K562 (cell line): ENCODE measurements around the gene EDDM13. TPM values are rescaled to one million over a fixed set of nuclear protein-coding genes. Genes with fewer than 3 reads are reported as not detected.

Experiments
- ARID1B ChIP-seq: fragments of 450-650 bp; IDR thresholded peaks from 2 replicates; pipeline ENCODE4 v1.6.1; 2016; ENCODE audit warnings: antibody characterized with exemption, mild to moderate bottlenecking, inconsistent platforms
- ATF3 ChIP-seq, 2 experiments: fragments of 450-650 bp in 1 of 2; sonication (generic) in 1 of 2; formaldehyde crosslinking in 1 of 2; IDR thresholded peaks in 1 of 2; conservative IDR thresholded peaks in 1 of 2; 2 replicates each; pipeline versions ENCODE4 v1.6.1 to v1.8.1; 2016 to 2023; ENCODE audit warnings: mild to moderate bottlenecking in 2 of 2, moderate library complexity in 2 of 2, inconsistent platforms in 1 of 2, missing genetic modification reagents in 1 of 2
- CBFA2T2 ChIP-seq: fragments of 450-650 bp; conservative IDR thresholded peaks from 2 replicates; pipeline ENCODE4 v1.6.1; 2017; ENCODE audit warnings: mild to moderate bottlenecking
- LCOR ChIP-seq: sonication (generic); formaldehyde crosslinking; IDR thresholded peaks from 2 replicates; pipeline ENCODE4 v1.8.0; 2022; ENCODE audit warnings: mild to moderate bottlenecking, missing genetic modification reagents
- MBD2 ChIP-seq: sonication (generic); IDR thresholded peaks from 2 replicates; pipeline ENCODE4 v1.6.1; 2016; ENCODE audit warnings: low read depth, borderline replicate concordance
- TCF3 ChIP-seq: sonication (generic); formaldehyde crosslinking; IDR thresholded peaks from 2 replicates; pipeline ENCODE4 v1.4.0; 2020; ENCODE audit warnings: mild to moderate bottlenecking, missing genetic modification reagents
- TEAD4 ChIP-seq, 2 experiments: sonication (generic) in 1 of 2; formaldehyde crosslinking in 1 of 2; IDR thresholded peaks; 2 replicates each; pipeline versions ENCODE4 v1.6.1 to v1.8.0; 2012 to 2022; ENCODE audit warnings: borderline replicate concordance in 1 of 2, inconsistent platforms in 1 of 2, low read length in 1 of 2, mild to moderate bottlenecking in 1 of 2, missing genetic modification reagents in 1 of 2
- TFAP4 ChIP-seq: sonication (generic); formaldehyde crosslinking; IDR thresholded peaks from 2 replicates; pipeline ENCODE4 v1.8.0; 2022; ENCODE audit warnings: missing genetic modification reagents, mild to moderate bottlenecking, moderate library complexity, borderline replicate concordance
- polyA plus RNA-seq, 8 experiments: library from polyadenylated mRNA; depleted of rRNA in 4 of 8; stranded (reverse) in 5 of 8; unstranded in 3 of 8; fragments of >200 nt; fragmentation: Nextera tagmentation in 2 of 8; fragmentation: Illumina TruSeq in 1 of 8; extraction: Ambion mirVana in 2 of 8; extraction: Trizol in 1 of 8; gene quantifications; 2 replicates each; pipeline versions ENCODE4 v1.2.1 to v1.2.3, GENCODE V29; 2011 to 2014; ENCODE audit warnings: inconsistent platforms in 1 of 8, missing spikeins in 1 of 8
- total RNA-seq, 7 experiments: library from RNA; depleted of rRNA in 6 of 7; stranded (reverse); fragments of >200 nt in 6 of 7; fragmentation: Illumina TruSeq in 2 of 7; extraction: Trizol in 2 of 7; gene quantifications; 2 replicates each; pipeline versions ENCODE4 v1.2.1 to v1.2.3, GENCODE V29; 2011 to 2021; ENCODE audit warnings: low replicate concordance in 1 of 7
- TF ChIP-seq, protein P1 (sequence below): fragments of 200-800 bp; sonication (Bioruptor generic); IDR thresholded peaks from 2 replicates; pipeline ENCODE4 v1.6.1; 2017; ENCODE audit warnings: missing genetic modification characterization, missing compliant biosample characterization

EDDM13 gene
- total and polyA plus RNA-seq, 9 of the 15 experiments (the other 6 are each of a cell fraction or from before 2014, with no cell fraction given) = 2.0 to 7.7 (median 4.1) TPM

GRCh38 chr19:56270676-56271075 is 1.9 kb upstream of the EDDM13 start (continued):
- TF ChIP-seq TFAP4 (CRISPR knock-in tag) (0 out of 2 replicates have a peak, but pooled peaks have one; percentile 43), ARID1B (peak; percentile 45), LCOR (0 out of 2 replicates have a peak, but pooled peaks have one; percentile 57), CBFA2T2 (0 out of 2 replicates have a peak, but pooled peaks have one; percentile 19), ATF3 (IDR thresholded peaks at IDR 0.05) (peak; percentile 21; the same call in 1 of the 2 replicates), ATF3 (CRISPR knock-in tag; conservative IDR thresholded peaks at IDR 0.05) (no peak), MBD2 (no peak), TEAD4 (IDR thresholded peaks at IDR 0.05; ENCODE audit: low read length) (peak; percentile 60; the same call in 1 of the 2 replicates), TEAD4 (CRISPR knock-in tag; IDR thresholded peaks at IDR 0.05; ENCODE audit: borderline replicate concordance) (no peak), TCF3 (peak; percentile 72)
- TF ChIP-seq, protein P1, sequence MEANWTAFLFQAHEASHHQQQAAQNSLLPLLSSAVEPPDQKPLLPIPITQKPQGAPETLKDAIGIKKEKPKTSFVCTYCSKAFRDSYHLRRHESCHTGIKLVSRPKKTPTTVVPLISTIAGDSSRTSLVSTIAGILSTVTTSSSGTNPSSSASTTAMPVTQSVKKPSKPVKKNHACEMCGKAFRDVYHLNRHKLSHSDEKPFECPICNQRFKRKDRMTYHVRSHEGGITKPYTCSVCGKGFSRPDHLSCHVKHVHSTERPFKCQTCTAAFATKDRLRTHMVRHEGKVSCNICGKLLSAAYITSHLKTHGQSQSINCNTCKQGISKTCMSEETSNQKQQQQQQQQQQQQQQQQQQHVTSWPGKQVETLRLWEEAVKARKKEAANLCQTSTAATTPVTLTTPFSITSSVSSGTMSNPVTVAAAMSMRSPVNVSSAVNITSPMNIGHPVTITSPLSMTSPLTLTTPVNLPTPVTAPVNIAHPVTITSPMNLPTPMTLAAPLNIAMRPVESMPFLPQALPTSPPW = peak; percentile 61; the same call in 1 of the 2 replicates
